ENCODE data around the gene C19orf25.
"Not testable (repeated sequence)": the region's sequence is repeated elsewhere in the genome, so short reads cannot be mapped to it uniquely, and the experiment has no call there.

Gene C19orf25

DNA sequence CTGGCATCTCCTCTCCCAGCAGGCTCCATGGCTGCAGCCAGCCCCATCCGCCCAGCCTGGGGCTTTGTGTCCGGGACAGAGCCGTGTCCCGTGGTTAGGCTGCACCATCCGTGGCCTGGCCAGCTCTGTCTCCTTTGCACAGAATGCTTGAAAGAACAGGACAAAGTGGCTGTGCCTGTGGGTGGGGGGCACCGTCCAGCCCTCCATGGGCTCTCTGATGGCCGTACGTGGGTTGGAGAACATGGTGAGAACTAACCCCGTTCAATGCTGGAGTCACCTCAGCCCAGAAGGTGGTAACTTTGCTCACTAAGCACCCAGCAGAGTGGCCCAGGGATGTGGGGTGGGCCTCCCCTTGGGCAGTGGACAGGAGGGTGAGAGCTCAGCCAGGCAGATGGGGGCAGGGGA is 38.0 kb downstream of the C19orf25 start:
- H3K4me1 ChIP-seq (ENCODE audit: insufficient read depth, low read length) = peaks cover 36% of the 10 kb centered on the region
- peak overlapping the region; percentile 99; the same call in 1 of the 2 replicates for H3K4me2 ChIP-seq (ENCODE audit: insufficient read depth, low read length)
- no peaks in the 10 kb centered on the region for H3K9me3 ChIP-seq (ENCODE audit: insufficient read depth, low read length, severe bottlenecking)
- no peaks in the 10 kb centered on the region for H3K27me3 ChIP-seq (ENCODE audit: insufficient read depth, low read length, poor library complexity)
- no peak for DNase-seq
- no peak overlapping the region for H2AFZ ChIP-seq (ENCODE audit: low read depth, low read length)
- no peak overlapping the region for H3K4me3 ChIP-seq (ENCODE audit: low read depth in 1 of 2, low read length in 2 of 2)
- no peak for ATAC-seq (ENCODE audit: insufficient read depth, low read depth)
- peaks cover 37% of the 10 kb centered on the region for H3K79me2 ChIP-seq (ENCODE audit: insufficient read depth, low read length)
- H3K9ac ChIP-seq (ENCODE audit: low read depth, low read length) = peak overlapping the region; percentile 90
- H4K20me1 ChIP-seq (ENCODE audit: insufficient read depth, low read length) = peaks cover 57% of the 10 kb centered on the region
- peaks cover 39% of the 10 kb centered on the region for H3K36me3 ChIP-seq (ENCODE audit: insufficient read depth, low read length)
- H3K27ac ChIP-seq (ENCODE audit: low read length) = 0 out of 2 replicates have a peak overlapping the region, but pooled peaks have one; percentile 7
- TF ChIP-seq, protein P1, sequence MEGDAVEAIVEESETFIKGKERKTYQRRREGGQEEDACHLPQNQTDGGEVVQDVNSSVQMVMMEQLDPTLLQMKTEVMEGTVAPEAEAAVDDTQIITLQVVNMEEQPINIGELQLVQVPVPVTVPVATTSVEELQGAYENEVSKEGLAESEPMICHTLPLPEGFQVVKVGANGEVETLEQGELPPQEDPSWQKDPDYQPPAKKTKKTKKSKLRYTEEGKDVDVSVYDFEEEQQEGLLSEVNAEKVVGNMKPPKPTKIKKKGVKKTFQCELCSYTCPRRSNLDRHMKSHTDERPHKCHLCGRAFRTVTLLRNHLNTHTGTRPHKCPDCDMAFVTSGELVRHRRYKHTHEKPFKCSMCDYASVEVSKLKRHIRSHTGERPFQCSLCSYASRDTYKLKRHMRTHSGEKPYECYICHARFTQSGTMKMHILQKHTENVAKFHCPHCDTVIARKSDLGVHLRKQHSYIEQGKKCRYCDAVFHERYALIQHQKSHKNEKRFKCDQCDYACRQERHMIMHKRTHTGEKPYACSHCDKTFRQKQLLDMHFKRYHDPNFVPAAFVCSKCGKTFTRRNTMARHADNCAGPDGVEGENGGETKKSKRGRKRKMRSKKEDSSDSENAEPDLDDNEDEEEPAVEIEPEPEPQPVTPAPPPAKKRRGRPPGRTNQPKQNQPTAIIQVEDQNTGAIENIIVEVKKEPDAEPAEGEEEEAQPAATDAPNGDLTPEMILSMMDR (IDR thresholded peaks at IDR 0.05; ENCODE audit: borderline replicate concordance, extremely low read depth, low read length, poor library complexity, severe bottlenecking) = no peak
- no peak for TF ChIP-seq EZH2 (IDR thresholded peaks at IDR 0.05; ENCODE audit: borderline replicate concordance, low read depth, low read length, severe bottlenecking)

DNA sequence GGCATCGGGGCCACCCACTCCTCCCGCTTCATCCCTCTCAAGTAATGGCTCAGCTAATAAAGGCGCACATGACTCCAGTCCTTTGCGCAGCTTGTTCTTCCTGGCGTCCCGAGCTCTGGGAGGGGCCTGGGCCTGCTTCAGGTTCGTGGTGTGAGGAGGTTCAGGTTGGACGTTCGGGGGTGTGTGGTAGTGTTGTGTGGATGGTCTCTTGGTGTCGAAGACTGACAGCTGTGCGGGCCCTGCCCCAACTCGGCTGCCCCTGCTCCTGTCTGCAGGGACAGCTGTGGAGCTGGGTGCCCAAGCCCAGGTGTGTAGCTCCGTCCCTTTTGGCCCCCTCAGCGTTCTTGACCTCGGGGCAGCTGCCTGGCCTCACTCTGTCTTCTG is 38.6 kb downstream of the C19orf25 start:
- no peak overlapping the region for H3K27ac ChIP-seq (ENCODE audit: low read length)
- no peaks in the 10 kb centered on the region for H3K9me3 ChIP-seq (ENCODE audit: insufficient read depth, low read length, severe bottlenecking)
- peak overlapping the region; percentile 99; the same call in 1 of the 2 replicates for H3K4me2 ChIP-seq (ENCODE audit: insufficient read depth, low read length)
- no peaks in the 10 kb centered on the region for H3K27me3 ChIP-seq (ENCODE audit: insufficient read depth, low read length, poor library complexity)
- TF ChIP-seq, protein P1 (IDR thresholded peaks at IDR 0.05; ENCODE audit: borderline replicate concordance, extremely low read depth, low read length, poor library complexity, severe bottlenecking) = no peak
- no peak for TF ChIP-seq EZH2 (IDR thresholded peaks at IDR 0.05; ENCODE audit: borderline replicate concordance, low read depth, low read length, severe bottlenecking)
- 0 out of 4 replicates have a peak overlapping the region, but pooled peaks of 1 of the 2 experiments have one; percentile 61 for H3K4me3 ChIP-seq (ENCODE audit: low read depth in 1 of 2, low read length in 2 of 2)
- DNase-seq (no peak), ATAC-seq (ENCODE audit: insufficient read depth, low read depth) (no peak)
- peaks cover 42% of the 10 kb centered on the region for H3K36me3 ChIP-seq (ENCODE audit: insufficient read depth, low read length)
- peaks cover 35% of the 10 kb centered on the region for H3K4me1 ChIP-seq (ENCODE audit: insufficient read depth, low read length)
- H3K9ac ChIP-seq (ENCODE audit: low read depth, low read length) = peak overlapping the region; percentile 90
- peaks cover 61% of the 10 kb centered on the region for H4K20me1 ChIP-seq (ENCODE audit: insufficient read depth, low read length)
- no peak overlapping the region for H2AFZ ChIP-seq (ENCODE audit: low read depth, low read length)
- H3K79me2 ChIP-seq (ENCODE audit: insufficient read depth, low read length) = peaks cover 37% of the 10 kb centered on the region

DNA sequence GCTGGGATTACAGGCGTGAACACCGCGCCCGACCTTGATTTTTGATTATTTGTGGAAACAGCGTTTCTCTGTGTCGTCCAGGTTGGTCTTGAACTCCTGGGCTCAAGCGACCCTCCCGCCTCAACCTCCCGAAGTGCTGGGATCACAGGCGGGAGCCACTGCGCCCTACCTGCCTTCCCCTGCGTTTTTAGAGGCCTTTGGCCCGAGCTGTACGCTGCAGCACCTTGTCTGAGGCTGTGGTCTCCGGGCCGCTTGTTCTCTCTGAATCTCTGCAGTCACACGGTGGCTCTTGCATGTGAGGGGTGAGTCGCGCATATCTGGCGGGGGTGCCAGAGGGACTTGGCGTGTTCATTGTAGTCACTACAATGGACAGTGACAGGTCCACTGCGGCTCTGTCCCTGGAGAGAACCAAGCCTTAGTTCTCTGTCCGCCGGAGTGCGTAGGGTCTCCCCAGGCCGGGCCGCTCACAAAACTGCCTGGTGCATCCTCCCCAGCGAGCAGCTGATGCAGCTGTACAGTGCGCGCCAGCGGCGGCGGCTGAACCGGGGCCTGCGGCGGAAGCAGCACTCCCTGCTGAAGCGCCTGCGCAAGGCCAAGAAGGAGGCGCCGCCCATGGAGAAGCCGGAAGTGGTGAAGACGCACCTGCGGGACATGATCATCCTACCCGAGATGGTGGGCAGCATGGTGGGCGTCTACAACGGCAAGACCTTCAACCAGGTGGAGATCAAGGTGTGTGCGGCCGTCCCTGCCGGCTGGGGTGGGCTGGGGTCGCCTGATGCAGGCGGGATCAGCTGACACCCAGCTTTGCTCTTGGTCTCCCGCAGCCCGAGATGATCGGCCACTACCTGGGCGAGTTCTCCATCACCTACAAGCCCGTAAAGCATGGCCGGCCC is 39.2 kb downstream of the C19orf25 start:
- H3K27ac ChIP-seq (ENCODE audit: low read length) = peak overlapping the region; percentile 82
- peaks cover 28% of the 10 kb centered on the region for H3K4me1 ChIP-seq (ENCODE audit: insufficient read depth, low read length)
- H3K9me3 ChIP-seq (ENCODE audit: insufficient read depth, low read length, severe bottlenecking); H3K27me3 ChIP-seq (ENCODE audit: insufficient read depth, low read length, poor library complexity); ATAC-seq (ENCODE audit: insufficient read depth, low read depth); DNase-seq; H2AFZ ChIP-seq (ENCODE audit: low read depth, low read length): not testable (repeated sequence)
- peak overlapping the region; percentile 90 for H3K9ac ChIP-seq (ENCODE audit: low read depth, low read length)
- H3K36me3 ChIP-seq (ENCODE audit: insufficient read depth, low read length) = peaks cover 46% of the 10 kb centered on the region
- peaks cover 60% of the 10 kb centered on the region for H4K20me1 ChIP-seq (ENCODE audit: insufficient read depth, low read length)
- H3K79me2 ChIP-seq (ENCODE audit: insufficient read depth, low read length) = peaks cover 37% of the 10 kb centered on the region
- H3K4me3 ChIP-seq (ENCODE audit: low read depth in 1 of 2, low read length in 2 of 2) = peak overlapping the region; percentile 61 to 66; a peak in 3 of 4 replicates
- peak overlapping the region; percentile 99 for H3K4me2 ChIP-seq (ENCODE audit: insufficient read depth, low read length)

DNA sequence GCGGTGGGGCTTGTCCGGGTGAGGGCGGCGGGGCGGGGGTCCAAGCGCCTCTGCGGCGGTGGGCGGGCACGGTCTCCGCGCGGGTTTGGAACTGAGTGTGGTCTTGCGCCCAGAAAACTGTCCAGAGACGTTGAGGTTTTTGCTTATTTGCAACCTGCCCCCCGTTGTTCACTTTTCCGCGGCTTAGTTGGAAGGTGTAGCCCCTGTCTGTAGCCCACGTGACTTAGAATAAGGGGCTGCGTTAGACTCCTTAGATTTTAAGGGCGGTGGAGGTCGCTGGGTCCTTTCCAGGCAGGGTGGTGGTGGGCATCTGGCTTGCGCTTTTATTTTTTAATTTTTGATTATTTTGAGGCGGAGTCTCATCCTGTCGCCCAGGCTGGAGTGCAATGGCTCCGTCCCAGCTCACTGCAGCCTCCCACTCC is 40.1 kb downstream of the C19orf25 start:
- H2AFZ ChIP-seq (ENCODE audit: low read depth, low read length) = no peak overlapping the region
- ATAC-seq (ENCODE audit: insufficient read depth, low read depth) (peak; percentile 8), DNase-seq (no peak)
- peaks cover 37% of the 10 kb centered on the region for H3K79me2 ChIP-seq (ENCODE audit: insufficient read depth, low read length)
- H3K27me3 ChIP-seq (ENCODE audit: insufficient read depth, low read length, poor library complexity) = no peaks in the 10 kb centered on the region
- H4K20me1 ChIP-seq (ENCODE audit: insufficient read depth, low read length) = peaks cover 60% of the 10 kb centered on the region
- no peak for TF ChIP-seq EZH2 (IDR thresholded peaks at IDR 0.05; ENCODE audit: borderline replicate concordance, low read depth, low read length, severe bottlenecking)
- TF ChIP-seq, protein P1 (IDR thresholded peaks at IDR 0.05; ENCODE audit: borderline replicate concordance, extremely low read depth, low read length, poor library complexity, severe bottlenecking) = no peak
- H3K27ac ChIP-seq (ENCODE audit: low read length) = peak overlapping the region; percentile 82
- H3K36me3 ChIP-seq (ENCODE audit: insufficient read depth, low read length) = peaks cover 54% of the 10 kb centered on the region
- H3K9ac ChIP-seq (ENCODE audit: low read depth, low read length) = peak overlapping the region; percentile 90
- peak overlapping the region; percentile 99 for H3K4me2 ChIP-seq (ENCODE audit: insufficient read depth, low read length)
- peaks cover 26% of the 10 kb centered on the region for H3K4me1 ChIP-seq (ENCODE audit: insufficient read depth, low read length)
- peak overlapping the region; percentile 61 to 66; a peak in 3 of 4 replicates for H3K4me3 ChIP-seq (ENCODE audit: low read depth in 1 of 2, low read length in 2 of 2)
- no peaks in the 10 kb centered on the region for H3K9me3 ChIP-seq (ENCODE audit: insufficient read depth, low read length, severe bottlenecking)
